NCI-H226 (cell line): ENCODE results near the gene CYP2E1.
A peak's percentile ranks its signal among the peaks of the same experiment; 100 is the strongest.
"Not testable (repeated sequence)": the region's sequence is repeated elsewhere in the genome, so short reads cannot be mapped to it uniquely, and the experiment has no call there.

Experiments
- DNase-seq: peaks from one replicate; pipeline ENCODE4 v3.0.0-alpha.2; 2015

CYP2E1 gene

GRCh38 chr10:133526957-133527588 is at the start of gene CYP2E1:
TSS of gene CYP2E1 (plus strand) at chr10:133527363. CDS start at chr10:133527396, 33 bp downstream.
- no peak for DNase-seq

GRCh38 chr10:133481086-133481643 is 46.0 kb upstream of the CYP2E1 start:
- no peak for DNase-seq

GRCh38 chr10:133481657-133482056 is 45.5 kb upstream of the CYP2E1 start:
- DNase-seq, result no peak

GRCh38 chr10:133484818-133485217 is 42.3 kb upstream of the CYP2E1 start:
- DNase-seq, result no peak

- DNase-seq, result no peak
These were observed 40.1 kb upstream of the CYP2E1 start for GRCh38 chr10:133487085-133487484.

- DNase-seq, result no peak
These were observed 38.8 kb upstream of the CYP2E1 start for GRCh38 chr10:133488354-133488753.

- no peak for DNase-seq
These were observed 37.2 kb upstream of the CYP2E1 start for GRCh38 chr10:133489816-133490588.

- DNase-seq, result not testable (repeated sequence)
These were observed 33.6 kb upstream of the CYP2E1 start for GRCh38 chr10:133493562-133493961.

GRCh38 chr10:133497363-133497762 is 29.8 kb upstream of the CYP2E1 start:
- DNase-seq, result not testable (repeated sequence)

GRCh38 chr10:133499176-133499575 is 28.0 kb upstream of the CYP2E1 start:
- not testable (repeated sequence) for DNase-seq

- DNase-seq, result not testable (repeated sequence)
These were observed 26.3 kb upstream of the CYP2E1 start for GRCh38 chr10:133500897-133501296.

GRCh38 chr10:133509700-133510099 is 17.5 kb upstream of the CYP2E1 start:
- no peak for DNase-seq

- DNase-seq, result no peak
These were observed 15.8 kb upstream of the CYP2E1 start for GRCh38 chr10:133511408-133511807.

GRCh38 chr10:133511907-133512528 is 15.1 kb upstream of the CYP2E1 start:
- no peak for DNase-seq

GRCh38 chr10:133515471-133515870 is 11.7 kb upstream of the CYP2E1 start:
- no peak for DNase-seq

GRCh38 chr10:133516057-133516456 is 11.1 kb upstream of the CYP2E1 start:
- no peak for DNase-seq

GRCh38 chr10:133518517-133518916 is 8.6 kb upstream of the CYP2E1 start:
- DNase-seq, result not testable (repeated sequence)

GRCh38 chr10:133520193-133520738 is 6.9 kb upstream of the CYP2E1 start:
- DNase-seq, result peak; percentile 41

- DNase-seq, result no peak
These were observed 3.4 kb upstream of the CYP2E1 start for GRCh38 chr10:133523631-133524203.

GRCh38 chr10:133525444-133525843 is 1.7 kb upstream of the CYP2E1 start:
- DNase-seq, result no peak

GRCh38 chr10:133527771-133528271 is 658 bp downstream of the CYP2E1 start:
- no peak for DNase-seq

GRCh38 chr10:133528296-133528844 is 1.2 kb downstream of the CYP2E1 start:
- DNase-seq, result no peak
